Small intestine (tissue), 7 donors: ENCODE measurements around the gene UPB1. TPM values are rescaled to one million over a fixed set of nuclear protein-coding genes. Genes with fewer than 3 reads are reported as not detected.

Experiments
- DNase-seq, 2 donors: peaks; one replicate each; pipeline versions ENCODE4 v3.0.0 to v3.0.0-alpha.2; 2013
- FAIRE-seq: peaks from 2 replicates; lab custom pipeline; 2012; peaks lifted over from hg19 to GRCh38; lab: Jason Lieb, UNC
- H3K27ac ChIP-seq, 3 donors: one replicate each; pipeline ENCODE4 v1.5.1; 2013; ENCODE audit warnings: low read length in 2 of 3, mild to moderate bottlenecking in 2 of 3, control low read depth in 1 of 3, inconsistent platforms in 1 of 3, low read depth in 1 of 3, moderate library complexity in 1 of 3
- H3K27me3 ChIP-seq, 3 donors: one replicate each; pipeline ENCODE4 v1.6.1; 2013; ENCODE audit warnings: low read length in 3 of 3, inconsistent platforms in 1 of 3; ENCODE audit not compliant: control insufficient read depth in 3 of 3, insufficient read depth in 3 of 3
- H3K36me3 ChIP-seq, 3 donors: one replicate each; pipeline ENCODE4 v1.6.1; 2013; ENCODE audit warnings: low read length in 3 of 3, inconsistent platforms in 1 of 3, low read depth in 1 of 3, mild to moderate bottlenecking in 1 of 3, moderate library complexity in 1 of 3; ENCODE audit not compliant: control insufficient read depth in 3 of 3, insufficient read depth in 2 of 3
- H3K4me1 ChIP-seq, 3 donors: one replicate each; pipeline ENCODE4 v1.6.1; 2013; ENCODE audit warnings: low read length in 2 of 3, inconsistent platforms in 1 of 3, low read depth in 1 of 3, mild to moderate bottlenecking in 1 of 3, moderate library complexity in 1 of 3; ENCODE audit not compliant: control insufficient read depth in 3 of 3, insufficient read depth in 2 of 3
- H3K4me3 ChIP-seq, 3 donors: one replicate each; pipeline ENCODE4 v1.5.1; 2013; ENCODE audit warnings: low read length in 3 of 3, control low read depth in 1 of 3, inconsistent platforms in 1 of 3, low read depth in 1 of 3, mild to moderate bottlenecking in 1 of 3, moderate library complexity in 1 of 3
- H3K9me3 ChIP-seq, 2 donors: one replicate each; pipeline ENCODE4 v1.6.1; 2013; ENCODE audit warnings: low read depth in 1 of 2, low read length in 1 of 2; ENCODE audit not compliant: control insufficient read depth in 2 of 2, insufficient read depth in 1 of 2
- WGBS, 3 donors: extraction: QIAGEN DNeasy Blood & Tissue Kit; methylation state at CpG; one replicate each; pipeline ENCODE4 v1.1.7; 2013; 5-methylcytosine and 5-hydroxymethylcytosine counted together
- polyA plus RNA-seq, 4 donors: library from polyadenylated mRNA; stranded (reverse) in 3 of 4; unstranded in 1 of 4; fragments of 200-250 nt in 3 of 4; fragments of 120-200 nt in 1 of 4; gene quantifications; one replicate each; pipeline versions ENCODE4 v1.2.1 to v1.2.3, GENCODE V29; 2013
- donor health status: healthy with polysubstance abuse.
- donor health status: control.
- donor health status: control.
- donor health status: Bipolar disorder and iron deficiency.
- donor health status: healthy.

Gene UPB1
- polyA plus RNA-seq, 4 donors, result 0.12 to 11.2 (median 3.1) TPM

GRCh38 chr22:24455751-24456426, 39.2 kb upstream of the UPB1 start:
- Histone ChIP-seq H3K9me3 (peaks cover 0 to 4% of the 10 kb centered on the region in 2 donors), H3K27me3 (no peaks in the 10 kb centered on the region), H3K27ac (no peak overlapping the region), H3K4me1 (peaks cover 0 to 8% (median 0%) of the 10 kb centered on the region in 3 donors), H3K36me3 (peaks cover 0 to 8% (median 0%) of the 10 kb centered on the region in 3 donors), H3K4me3 (no peak overlapping the region)
- FAIRE-seq (no peak), DNase-seq (no peak)
- 55 to 70% (median 63%) methylated on average over 9 of the region's 9 CpGs for WGBS, 3 donors

GRCh38 chr22:24457894-24458420, 37.2 kb upstream of the UPB1 start:
- DNase-seq (no peak), FAIRE-seq (no peak)
- WGBS, 3 donors, result 92 to 98% (median 96%) methylated on average over 3 of the region's 3 CpGs
- Histone ChIP-seq H3K4me3 (no peak overlapping the region), H3K36me3 (peaks cover 0 to 5% (median 0%) of the 10 kb centered on the region in 3 donors), H3K9me3 (no peaks in the 10 kb centered on the region), H3K27me3 (no peaks in the 10 kb centered on the region), H3K4me1 (peaks cover 0 to 15% (median 0%) of the 10 kb centered on the region in 3 donors), H3K27ac (no peak overlapping the region)

GRCh38 chr22:24459911-24460310, 35.2 kb upstream of the UPB1 start:
- no peak for DNase-seq
- Histone ChIP-seq H3K36me3 (peaks cover 0 to 5% (median 0%) of the 10 kb centered on the region in 3 donors), H3K9me3 (no peaks in the 10 kb centered on the region), H3K27me3 (no peaks in the 10 kb centered on the region), H3K27ac (peak overlapping the region in 1 of 3 donors; percentile 85), H3K4me1 (peaks cover 0 to 20% (median 0%) of the 10 kb centered on the region in 3 donors), H3K4me3 (no peak overlapping the region)
- FAIRE-seq, result no peak
- WGBS, 3 donors, result 70 to 85% (median 76%) methylated on average over 1 of the region's 1 CpG

GRCh38 chr22:24460418-24461089, 34.6 kb upstream of the UPB1 start:
- WGBS, 3 donors, result 40 to 56% (median 44%) methylated on average over 10 of the region's 10 CpGs
- peaks cover 0 to 2% (median 0%) of the 10 kb centered on the region in 3 donors for H3K36me3 ChIP-seq
- no peaks in the 10 kb centered on the region for H3K27me3 ChIP-seq
- H3K4me3 ChIP-seq, result no peak overlapping the region
- H3K9me3 ChIP-seq, result no peaks in the 10 kb centered on the region
- DNase-seq, result peak; percentile 26 to 72
- H3K4me1 ChIP-seq, result peaks cover 0 to 23% (median 0%) of the 10 kb centered on the region in 3 donors
- peak overlapping the region in 2 of 3 donors; percentile 4 to 85 for H3K27ac ChIP-seq
- FAIRE-seq, result no peak

- H3K9me3 ChIP-seq, result no peaks in the 10 kb centered on the region
- peak overlapping the region in 1 of 3 donors; percentile 52 for H3K27ac ChIP-seq
- H3K4me1 ChIP-seq, result peaks cover 0 to 27% (median 5%) of the 10 kb centered on the region in 3 donors
- H3K27me3 ChIP-seq, result no peaks in the 10 kb centered on the region
- WGBS, 3 donors, result 78 to 79% (median 78%) methylated on average over 6 of the region's 6 CpGs
- H3K36me3 ChIP-seq, result peaks cover 0 to 9% (median 0%) of the 10 kb centered on the region in 3 donors
- no peak overlapping the region for H3K4me3 ChIP-seq
- DNase-seq (peak; percentile 50 to 62), FAIRE-seq (no peak)
Observed at GRCh38 chr22:24463071-24463760, 31.9 kb upstream of the UPB1 start.

- FAIRE-seq, result no peak
Observed at GRCh38 chr22:24465566-24465965, 29.6 kb upstream of the UPB1 start.

GRCh38 chr22:24465975-24466374, 29.2 kb upstream of the UPB1 start:
- no peak for FAIRE-seq
- WGBS, 3 donors, result 84 to 97% (median 90%) methylated on average over 3 of the region's 3 CpGs
- Histone ChIP-seq H3K4me3 (no peak overlapping the region), H3K4me1 (peaks cover 0 to 18% (median 5%) of the 10 kb centered on the region in 3 donors), H3K27ac (peak overlapping the region in 2 of 3 donors; percentile 50 to 61), H3K36me3 (peaks cover 0 to 7% (median 0%) of the 10 kb centered on the region in 3 donors), H3K9me3 (no peaks in the 10 kb centered on the region), H3K27me3 (no peaks in the 10 kb centered on the region)
- no peak for DNase-seq

More at GRCh38 chr22:24465566-24465965, 29.6 kb upstream of the UPB1 start:
- no peak overlapping the region for H3K4me3 ChIP-seq
- H3K27me3 ChIP-seq, result no peaks in the 10 kb centered on the region
- no peaks in the 10 kb centered on the region for H3K9me3 ChIP-seq
- peak in 1 of 2 donors; percentile 37 for DNase-seq
- 50 to 72% (median 67%) methylated on average over 5 of the region's 5 CpGs for WGBS, 3 donors
- H3K4me1 ChIP-seq, result peaks cover 0 to 22% (median 5%) of the 10 kb centered on the region in 3 donors
- peaks cover 0 to 7% (median 0%) of the 10 kb centered on the region in 3 donors for H3K36me3 ChIP-seq
- peak overlapping the region in 1 of 3 donors; percentile 50 for H3K27ac ChIP-seq
